ENCODE data around the gene TRIM2.

TRIM2 gene

DNA sequence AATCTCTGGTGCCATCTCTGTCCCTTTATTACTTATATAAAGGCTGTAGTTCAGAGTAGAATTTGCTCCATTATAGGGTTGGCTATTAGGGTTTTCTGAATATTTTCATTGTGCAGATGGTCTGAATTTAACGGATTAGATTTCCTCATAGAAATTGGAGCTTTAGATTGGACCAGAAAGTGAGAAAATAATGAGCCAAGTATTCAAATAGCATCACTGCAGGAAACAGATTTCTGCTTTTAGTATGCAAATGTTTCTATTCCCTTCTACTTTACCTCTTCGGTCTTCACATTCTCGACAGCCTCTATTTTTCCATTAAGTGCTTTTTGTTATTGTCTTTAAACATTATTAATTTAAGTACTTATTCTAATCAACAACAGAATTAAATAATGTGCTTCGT is 55.4 kb downstream of the TRIM2 start:
- Histone ChIP-seq H3K4me3 (ENCODE audit: low read depth, low read length) (no peak overlapping the region), H3K36me3 (ENCODE audit: control insufficient read depth in 1 of 2, insufficient read depth in 2 of 2, low read length in 2 of 2) (no peaks in the 10 kb centered on the region), H4K8ac (ENCODE audit: low read depth, low read length) (no peak overlapping the region), H3K9me3 (ENCODE audit: insufficient read depth, low read depth, low read length) (no peaks in the 10 kb centered on the region), H4K12ac (ENCODE audit: low read depth, low read length) (no peak overlapping the region), H3K27ac (ENCODE audit: low read depth, low read length) (no peak overlapping the region), H2AFZ (ENCODE audit: insufficient read depth, low read length, poor library complexity) (no peak overlapping the region), H3K23ac (ENCODE audit: low read length) (no peak overlapping the region), H2BK5ac (ENCODE audit: low read depth, low read length, poor library complexity) (no peak overlapping the region), H3K79me1 (ENCODE audit: low read length) (no peaks in the 10 kb centered on the region), H2BK120ac (ENCODE audit: insufficient read depth, low read length, poor library complexity) (no peak overlapping the region), H4K91ac (ENCODE audit: low read depth, low read length) (no peak overlapping the region), H2BK12ac (ENCODE audit: low read length) (no peak overlapping the region), H3K79me2 (ENCODE audit: control insufficient read depth, insufficient read depth, low read length, poor library complexity) (no peaks in the 10 kb centered on the region), H3K27me3 (ENCODE audit: insufficient read depth, low read length) (no peaks in the 10 kb centered on the region), H3K14ac (ENCODE audit: low read length) (no peak overlapping the region), H3K4ac (ENCODE audit: low read depth, low read length) (no peak overlapping the region), H3K9ac (ENCODE audit: low read length) (no peak overlapping the region), H2AK5ac (ENCODE audit: low read length) (no peak overlapping the region), H3K4me2 (ENCODE audit: low read length) (no peak overlapping the region), H3K4me1 (ENCODE audit: control insufficient read depth in 1 of 2, insufficient read depth in 2 of 2, low read length in 2 of 2) (peaks cover 3 to 7% of the 10 kb centered on the region in 2 experiments), H3K18ac (ENCODE audit: low read length) (no peak overlapping the region)
- WGBS (ENCODE audit: extremely low coverage, insufficient coverage, insufficient read length) = no CpG with 5 or more reads among the region's 4 CpGs
- DNase-seq = no peak

GRCh38 chr4:153260132-153260531 is 55.9 kb downstream of the TRIM2 start:
- no peaks in the 10 kb centered on the region for H3K79me2 ChIP-seq (ENCODE audit: control insufficient read depth, insufficient read depth, low read length, poor library complexity)
- no peak overlapping the region for H3K18ac ChIP-seq (ENCODE audit: low read length)
- no peak overlapping the region for H3K4me3 ChIP-seq (ENCODE audit: low read depth, low read length)
- no peak overlapping the region for H4K8ac ChIP-seq (ENCODE audit: low read depth, low read length)
- H3K79me1 ChIP-seq (ENCODE audit: low read length) = no peaks in the 10 kb centered on the region
- no peak overlapping the region for H2BK12ac ChIP-seq (ENCODE audit: low read length)
- DNase-seq = no peak
- H3K9ac ChIP-seq (ENCODE audit: low read length) = no peak overlapping the region
- H2AK5ac ChIP-seq (ENCODE audit: low read length) = no peak overlapping the region
- H3K36me3 ChIP-seq (ENCODE audit: control insufficient read depth in 1 of 2, insufficient read depth in 2 of 2, low read length in 2 of 2) = no peaks in the 10 kb centered on the region
- no peak overlapping the region for H2AFZ ChIP-seq (ENCODE audit: insufficient read depth, low read length, poor library complexity)
- WGBS (ENCODE audit: extremely low coverage, insufficient coverage, insufficient read length) = no CpG with 5 or more reads among the region's 3 CpGs
- H3K4ac ChIP-seq (ENCODE audit: low read depth, low read length) = no peak overlapping the region
- no peak overlapping the region for H3K14ac ChIP-seq (ENCODE audit: low read length)
- no peak overlapping the region for H3K23ac ChIP-seq (ENCODE audit: low read length)
- H3K27ac ChIP-seq (ENCODE audit: low read depth, low read length) = no peak overlapping the region
- no peak overlapping the region for H2BK120ac ChIP-seq (ENCODE audit: insufficient read depth, low read length, poor library complexity)
- H4K12ac ChIP-seq (ENCODE audit: low read depth, low read length) = no peak overlapping the region
- no peaks in the 10 kb centered on the region for H3K27me3 ChIP-seq (ENCODE audit: insufficient read depth, low read length)
- H3K4me1 ChIP-seq (ENCODE audit: control insufficient read depth in 1 of 2, insufficient read depth in 2 of 2, low read length in 2 of 2) = peaks cover 3 to 7% of the 10 kb centered on the region in 2 experiments
- no peak overlapping the region for H2BK5ac ChIP-seq (ENCODE audit: low read depth, low read length, poor library complexity)
- no peak overlapping the region for H3K4me2 ChIP-seq (ENCODE audit: low read length)
- no peaks in the 10 kb centered on the region for H3K9me3 ChIP-seq (ENCODE audit: insufficient read depth, low read depth, low read length)
- H4K91ac ChIP-seq (ENCODE audit: low read depth, low read length) = no peak overlapping the region

DNA sequence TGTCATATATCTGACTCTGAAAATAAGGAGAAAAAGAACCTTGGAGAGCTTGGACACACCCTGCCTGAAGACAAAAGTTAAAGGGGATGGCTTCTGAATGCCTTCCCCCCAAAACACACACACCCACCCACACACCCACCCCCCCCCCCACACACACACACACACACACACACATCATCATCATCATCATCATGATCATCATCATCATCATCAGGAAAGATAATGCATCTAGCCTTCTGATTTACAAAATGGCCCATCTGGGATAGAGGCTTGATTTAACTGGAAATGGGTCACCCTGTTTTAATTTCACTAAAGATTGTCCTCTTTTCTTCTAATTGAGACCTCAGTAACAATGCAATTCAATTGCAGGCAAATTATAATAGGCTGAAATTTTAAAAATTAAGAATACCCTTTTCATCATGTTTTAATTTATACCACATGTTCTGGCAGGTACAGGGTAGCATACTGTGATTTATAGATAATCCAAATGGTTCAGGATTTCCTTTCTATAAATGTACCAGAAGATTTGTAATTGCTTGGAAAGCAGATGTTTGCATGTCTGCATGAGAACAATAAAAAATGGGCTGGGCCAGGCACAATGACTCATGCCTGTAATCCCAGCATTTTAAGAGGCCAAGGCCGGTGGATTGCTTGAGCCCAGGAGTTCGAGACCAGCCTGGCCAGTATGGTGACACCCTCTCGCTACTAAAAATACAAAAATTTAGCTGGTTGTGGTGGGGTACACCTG is 56.5 kb downstream of the TRIM2 start:
- WGBS (ENCODE audit: extremely low coverage, insufficient coverage, insufficient read length) = no CpG with 5 or more reads among the region's 3 CpGs
- Histone ChIP-seq H3K14ac (ENCODE audit: low read length) (no peak overlapping the region), H3K79me2 (ENCODE audit: control insufficient read depth, insufficient read depth, low read length, poor library complexity) (no peaks in the 10 kb centered on the region), H3K23ac (ENCODE audit: low read length) (no peak overlapping the region), H3K4me1 (ENCODE audit: control insufficient read depth in 1 of 2, insufficient read depth in 2 of 2, low read length in 2 of 2) (peaks cover 3 to 7% of the 10 kb centered on the region in 2 experiments), H2BK120ac (ENCODE audit: insufficient read depth, low read length, poor library complexity) (no peak overlapping the region), H4K8ac (ENCODE audit: low read depth, low read length) (no peak overlapping the region), H3K27ac (ENCODE audit: low read depth, low read length) (no peak overlapping the region), H2BK5ac (ENCODE audit: low read depth, low read length, poor library complexity) (no peak overlapping the region), H2BK12ac (ENCODE audit: low read length) (no peak overlapping the region), H3K36me3 (ENCODE audit: control insufficient read depth in 1 of 2, insufficient read depth in 2 of 2, low read length in 2 of 2) (no peaks in the 10 kb centered on the region), H3K27me3 (ENCODE audit: insufficient read depth, low read length) (no peaks in the 10 kb centered on the region), H3K4me3 (ENCODE audit: low read depth, low read length) (no peak overlapping the region), H4K12ac (ENCODE audit: low read depth, low read length) (no peak overlapping the region), H2AK5ac (ENCODE audit: low read length) (no peak overlapping the region), H3K18ac (ENCODE audit: low read length) (no peak overlapping the region), H3K4ac (ENCODE audit: low read depth, low read length) (no peak overlapping the region), H3K9ac (ENCODE audit: low read length) (no peak overlapping the region), H3K9me3 (ENCODE audit: insufficient read depth, low read depth, low read length) (no peaks in the 10 kb centered on the region), H4K91ac (ENCODE audit: low read depth, low read length) (no peak overlapping the region), H3K4me2 (ENCODE audit: low read length) (no peak overlapping the region), H2AFZ (ENCODE audit: insufficient read depth, low read length, poor library complexity) (no peak overlapping the region), H3K79me1 (ENCODE audit: low read length) (no peaks in the 10 kb centered on the region)
- no peak for DNase-seq

- DNase-seq = no peak
- H3K18ac ChIP-seq (ENCODE audit: low read length) = no peak overlapping the region
- no peak overlapping the region for H4K91ac ChIP-seq (ENCODE audit: low read depth, low read length)
- no peak overlapping the region for H3K4ac ChIP-seq (ENCODE audit: low read depth, low read length)
- no peak overlapping the region for H3K27ac ChIP-seq (ENCODE audit: low read depth, low read length)
- H3K14ac ChIP-seq (ENCODE audit: low read length) = no peak overlapping the region
- H3K36me3 ChIP-seq (ENCODE audit: control insufficient read depth in 1 of 2, insufficient read depth in 2 of 2, low read length in 2 of 2) = no peaks in the 10 kb centered on the region
- peaks cover 3 to 7% of the 10 kb centered on the region in 2 experiments for H3K4me1 ChIP-seq (ENCODE audit: control insufficient read depth in 1 of 2, insufficient read depth in 2 of 2, low read length in 2 of 2)
- H2AK5ac ChIP-seq (ENCODE audit: low read length) = no peak overlapping the region
- no peaks in the 10 kb centered on the region for H3K79me2 ChIP-seq (ENCODE audit: control insufficient read depth, insufficient read depth, low read length, poor library complexity)
- no peak overlapping the region for H3K4me3 ChIP-seq (ENCODE audit: low read depth, low read length)
- no peak overlapping the region for H3K23ac ChIP-seq (ENCODE audit: low read length)
- H3K4me2 ChIP-seq (ENCODE audit: low read length) = no peak overlapping the region
- H2BK5ac ChIP-seq (ENCODE audit: low read depth, low read length, poor library complexity) = no peak overlapping the region
- no peaks in the 10 kb centered on the region for H3K79me1 ChIP-seq (ENCODE audit: low read length)
- H4K8ac ChIP-seq (ENCODE audit: low read depth, low read length) = no peak overlapping the region
- WGBS (ENCODE audit: extremely low coverage, insufficient coverage, insufficient read length) = no CpG with 5 or more reads among the region's 2 CpGs
- H3K9ac ChIP-seq (ENCODE audit: low read length) = no peak overlapping the region
- H2AFZ ChIP-seq (ENCODE audit: insufficient read depth, low read length, poor library complexity) = no peak overlapping the region
- no peak overlapping the region for H2BK12ac ChIP-seq (ENCODE audit: low read length)
- H3K9me3 ChIP-seq (ENCODE audit: insufficient read depth, low read depth, low read length) = no peaks in the 10 kb centered on the region
- no peaks in the 10 kb centered on the region for H3K27me3 ChIP-seq (ENCODE audit: insufficient read depth, low read length)
- no peak overlapping the region for H4K12ac ChIP-seq (ENCODE audit: low read depth, low read length)
- H2BK120ac ChIP-seq (ENCODE audit: insufficient read depth, low read length, poor library complexity) = no peak overlapping the region
Measured at GRCh38 chr4:153261461-153261860, 57.2 kb downstream of the TRIM2 start.

Measured in trophoblast cell (in vitro differentiated cells and primary cell).